ENCODE data around the gene FAM163A.

The FAM163A gene

DNA sequence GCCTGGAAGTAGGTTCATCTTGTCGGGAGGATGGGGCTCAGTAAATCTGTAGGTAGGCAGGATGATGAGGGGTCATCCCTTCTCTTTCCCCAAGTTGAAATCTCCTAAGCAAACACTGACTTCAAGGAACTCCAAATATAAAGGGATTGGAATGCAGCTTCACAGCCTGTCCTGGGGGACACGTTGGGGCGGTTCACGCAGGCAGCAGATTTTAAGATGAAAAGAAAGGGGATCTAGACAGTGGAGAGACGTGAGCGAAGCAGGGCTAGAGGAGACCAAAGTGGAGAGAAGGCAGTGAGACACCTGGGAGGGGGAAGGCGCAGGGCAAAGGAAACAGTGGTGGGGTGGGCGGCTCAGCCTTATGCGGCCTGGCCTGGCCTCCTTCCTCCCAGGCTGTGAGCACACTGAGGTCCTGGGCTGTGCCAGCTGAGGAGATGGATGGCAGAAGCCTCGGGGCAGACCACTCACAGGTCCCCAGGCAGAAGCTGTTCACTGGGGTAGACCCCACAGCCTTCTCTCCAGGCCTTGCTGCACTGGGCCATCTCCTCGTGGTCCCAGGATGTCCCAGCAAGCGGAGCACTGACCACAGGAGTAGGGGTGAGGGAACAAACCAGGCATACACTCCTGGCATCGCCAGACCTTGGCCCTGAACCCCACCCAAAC lies 82.8 kb downstream of the FAM163A start:
- no peak overlapping the region for H3K4me2 ChIP-seq (ENCODE audit: low read length)

DNA sequence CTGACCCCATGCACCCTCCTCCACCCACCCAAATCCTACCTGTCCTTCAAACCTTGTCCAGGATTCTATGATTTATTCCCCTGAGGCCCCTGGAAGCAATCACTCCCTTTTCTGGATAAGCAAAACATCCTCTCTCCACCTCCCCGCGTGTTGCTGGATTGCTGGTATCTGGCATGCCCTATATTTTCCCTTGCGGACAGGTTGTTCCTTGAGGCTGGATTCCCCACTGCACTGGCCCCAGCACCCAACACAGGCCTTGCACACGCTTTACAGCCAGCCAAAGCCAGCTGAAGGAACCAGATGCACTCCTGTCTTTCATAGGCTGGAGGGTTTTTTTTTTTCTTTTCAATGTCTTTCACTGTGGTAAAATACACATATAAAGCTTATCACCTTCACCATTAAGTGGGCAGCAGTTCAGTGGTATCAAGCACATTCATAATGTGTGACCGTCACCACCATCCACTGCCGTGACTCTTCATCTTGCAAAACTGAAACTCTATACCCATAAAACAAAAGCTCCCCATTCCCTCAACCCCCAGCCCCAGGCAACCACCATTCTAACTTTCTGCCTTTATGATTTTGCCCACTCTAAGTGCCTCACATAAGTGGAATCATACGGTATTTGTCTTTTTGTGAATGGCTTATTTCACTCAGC lies 83.7 kb downstream of the FAM163A start:
- H3K4me2 ChIP-seq (ENCODE audit: low read length): no peak overlapping the region
- H3K27ac ChIP-seq (ENCODE audit: low read depth, low read length): no peak overlapping the region
- no peaks in the 10 kb centered on the region for H4K20me1 ChIP-seq (ENCODE audit: control insufficient read depth, insufficient read depth, low read depth, low read length)
- no peak overlapping the region for H3K4me3 ChIP-seq (ENCODE audit: low read length)
- TF ChIP-seq, protein P1, sequence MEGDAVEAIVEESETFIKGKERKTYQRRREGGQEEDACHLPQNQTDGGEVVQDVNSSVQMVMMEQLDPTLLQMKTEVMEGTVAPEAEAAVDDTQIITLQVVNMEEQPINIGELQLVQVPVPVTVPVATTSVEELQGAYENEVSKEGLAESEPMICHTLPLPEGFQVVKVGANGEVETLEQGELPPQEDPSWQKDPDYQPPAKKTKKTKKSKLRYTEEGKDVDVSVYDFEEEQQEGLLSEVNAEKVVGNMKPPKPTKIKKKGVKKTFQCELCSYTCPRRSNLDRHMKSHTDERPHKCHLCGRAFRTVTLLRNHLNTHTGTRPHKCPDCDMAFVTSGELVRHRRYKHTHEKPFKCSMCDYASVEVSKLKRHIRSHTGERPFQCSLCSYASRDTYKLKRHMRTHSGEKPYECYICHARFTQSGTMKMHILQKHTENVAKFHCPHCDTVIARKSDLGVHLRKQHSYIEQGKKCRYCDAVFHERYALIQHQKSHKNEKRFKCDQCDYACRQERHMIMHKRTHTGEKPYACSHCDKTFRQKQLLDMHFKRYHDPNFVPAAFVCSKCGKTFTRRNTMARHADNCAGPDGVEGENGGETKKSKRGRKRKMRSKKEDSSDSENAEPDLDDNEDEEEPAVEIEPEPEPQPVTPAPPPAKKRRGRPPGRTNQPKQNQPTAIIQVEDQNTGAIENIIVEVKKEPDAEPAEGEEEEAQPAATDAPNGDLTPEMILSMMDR (IDR thresholded peaks at IDR 0.05; ENCODE audit: low read depth, low read length, poor library complexity, severe bottlenecking): no peak
- no peak for TF ChIP-seq EZH2phosphoT487 (IDR thresholded peaks at IDR 0.05; ENCODE audit: borderline replicate concordance, low read length)
- no peaks in the 10 kb centered on the region for H3K9me3 ChIP-seq (ENCODE audit: control insufficient read depth, insufficient read depth, low read length)
- H3K36me3 ChIP-seq (ENCODE audit: control insufficient read depth, low read length): no peaks in the 10 kb centered on the region
- no peaks in the 10 kb centered on the region for H3K4me1 ChIP-seq (ENCODE audit: control insufficient read depth, low read length)
- no peaks in the 10 kb centered on the region for H3K9me2 ChIP-seq (replicated peaks; ENCODE audit: control insufficient read depth, low read length)
- H3F3A ChIP-seq (ENCODE audit: control insufficient read depth, insufficient read depth): no peaks in the 10 kb centered on the region
- no peaks in the 10 kb centered on the region for H3K79me2 ChIP-seq (ENCODE audit: control insufficient read depth, low read length)
- peaks cover 7% of the 10 kb centered on the region for H3K27me3 ChIP-seq (ENCODE audit: control insufficient read depth, low read length)

More for the DNA sequence above, 82.8 kb downstream of the FAM163A start:
- no peaks in the 10 kb centered on the region for H3K9me2 ChIP-seq (replicated peaks; ENCODE audit: control insufficient read depth, low read length)
- no peaks in the 10 kb centered on the region for H3K79me2 ChIP-seq (ENCODE audit: control insufficient read depth, low read length)
- H3K4me3 ChIP-seq (ENCODE audit: low read length): no peak overlapping the region
- TF ChIP-seq, protein P1 (IDR thresholded peaks at IDR 0.05; ENCODE audit: low read depth, low read length, poor library complexity, severe bottlenecking): no peak
- TF ChIP-seq EZH2phosphoT487 (IDR thresholded peaks at IDR 0.05; ENCODE audit: borderline replicate concordance, low read length): no peak
- H3K36me3 ChIP-seq (ENCODE audit: control insufficient read depth, low read length): no peaks in the 10 kb centered on the region
- H3K27me3 ChIP-seq (ENCODE audit: control insufficient read depth, low read length): no peaks in the 10 kb centered on the region; the same call in none of the 2 replicates
- no peak overlapping the region for H3K27ac ChIP-seq (ENCODE audit: low read depth, low read length)
- no peaks in the 10 kb centered on the region for H3K9me3 ChIP-seq (ENCODE audit: control insufficient read depth, insufficient read depth, low read length)
- no peaks in the 10 kb centered on the region for H3K4me1 ChIP-seq (ENCODE audit: control insufficient read depth, low read length)
- H4K20me1 ChIP-seq (ENCODE audit: control insufficient read depth, insufficient read depth, low read depth, low read length): no peaks in the 10 kb centered on the region
- H3F3A ChIP-seq (ENCODE audit: control insufficient read depth, insufficient read depth): no peaks in the 10 kb centered on the region

DNA sequence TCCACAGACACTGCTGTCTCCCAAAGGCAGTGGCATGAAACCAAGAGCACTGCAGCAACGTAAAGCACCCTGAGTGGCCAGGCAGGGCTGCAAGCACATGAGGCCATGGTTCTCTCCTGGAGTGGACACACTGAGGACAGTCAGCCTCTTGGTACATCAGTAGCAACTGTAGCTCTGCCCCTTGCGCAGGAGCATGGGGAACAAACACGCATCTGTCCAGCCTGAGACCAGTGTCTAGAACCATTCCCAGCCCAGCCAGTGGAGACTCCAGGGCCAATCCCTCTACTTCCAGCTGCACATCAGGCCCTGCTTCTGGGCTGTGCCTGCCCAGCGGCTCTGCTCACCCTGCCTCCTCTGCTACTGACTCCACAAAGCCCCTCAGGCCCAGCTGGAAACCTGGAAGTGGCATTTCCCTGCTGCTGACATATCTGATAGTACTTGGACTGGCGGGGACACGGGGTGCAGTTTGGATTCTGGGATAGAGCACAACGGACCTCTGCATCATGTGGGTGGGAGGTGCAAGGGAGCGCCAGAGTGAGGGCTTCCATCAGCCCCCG lies 85.5 kb downstream of the FAM163A start:
- Histone ChIP-seq H3K27ac (ENCODE audit: low read depth, low read length) (no peak overlapping the region), H3K27me3 (ENCODE audit: control insufficient read depth, low read length) (peaks cover 9% of the 10 kb centered on the region), H3K36me3 (ENCODE audit: control insufficient read depth, low read length) (no peaks in the 10 kb centered on the region), H3K79me2 (ENCODE audit: control insufficient read depth, low read length) (no peaks in the 10 kb centered on the region), H4K20me1 (ENCODE audit: control insufficient read depth, insufficient read depth, low read depth, low read length) (no peaks in the 10 kb centered on the region), H3K9me3 (ENCODE audit: control insufficient read depth, insufficient read depth, low read length) (no peaks in the 10 kb centered on the region), H3K4me3 (ENCODE audit: low read length) (no peak overlapping the region), H3K4me1 (ENCODE audit: control insufficient read depth, low read length) (no peaks in the 10 kb centered on the region), H3F3A (ENCODE audit: control insufficient read depth, insufficient read depth) (no peaks in the 10 kb centered on the region), H3K9me2 (replicated peaks; ENCODE audit: control insufficient read depth, low read length) (no peaks in the 10 kb centered on the region), H3K4me2 (ENCODE audit: low read length) (no peak overlapping the region)
- TF ChIP-seq, protein P1 (IDR thresholded peaks at IDR 0.05; ENCODE audit: low read depth, low read length, poor library complexity, severe bottlenecking): no peak
- TF ChIP-seq EZH2phosphoT487 (IDR thresholded peaks at IDR 0.05; ENCODE audit: borderline replicate concordance, low read length): no peak

Data from DOHH2 (cell line).